ENCODE measurements around the gene CMIP.

CMIP gene

GRCh38 chr16:81646561-81646960, 202.0 kb downstream of the CMIP start:
- intact Hi-C loops (cut with DNase I) = no loop called here
- DNase-seq = no peak

DNA sequence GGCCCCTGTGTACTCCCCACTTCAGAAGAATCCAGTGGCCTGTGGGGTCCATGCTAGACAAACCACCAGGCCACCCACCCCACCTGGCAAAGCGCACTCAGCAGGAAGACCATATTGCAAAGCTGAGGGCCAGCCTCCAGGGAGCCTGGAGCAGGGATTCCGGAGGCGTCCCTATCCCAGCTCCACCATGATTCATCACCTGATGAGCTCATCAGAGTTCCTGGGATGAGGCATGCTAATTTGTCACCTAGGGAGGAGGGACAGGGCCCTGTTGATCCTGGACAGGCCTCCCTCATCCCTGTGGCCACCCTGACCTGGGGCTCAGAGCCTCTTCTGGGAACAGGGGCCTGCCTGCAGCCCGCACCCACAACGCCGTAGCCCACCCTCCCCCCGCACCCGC, 202.9 kb downstream of the CMIP start:
- DNase-seq = peak in 3 of 10 donors; percentile 21 to 92 (median 42)
- intact Hi-C loops (cut with DNase I) = no loop called here

DNA sequence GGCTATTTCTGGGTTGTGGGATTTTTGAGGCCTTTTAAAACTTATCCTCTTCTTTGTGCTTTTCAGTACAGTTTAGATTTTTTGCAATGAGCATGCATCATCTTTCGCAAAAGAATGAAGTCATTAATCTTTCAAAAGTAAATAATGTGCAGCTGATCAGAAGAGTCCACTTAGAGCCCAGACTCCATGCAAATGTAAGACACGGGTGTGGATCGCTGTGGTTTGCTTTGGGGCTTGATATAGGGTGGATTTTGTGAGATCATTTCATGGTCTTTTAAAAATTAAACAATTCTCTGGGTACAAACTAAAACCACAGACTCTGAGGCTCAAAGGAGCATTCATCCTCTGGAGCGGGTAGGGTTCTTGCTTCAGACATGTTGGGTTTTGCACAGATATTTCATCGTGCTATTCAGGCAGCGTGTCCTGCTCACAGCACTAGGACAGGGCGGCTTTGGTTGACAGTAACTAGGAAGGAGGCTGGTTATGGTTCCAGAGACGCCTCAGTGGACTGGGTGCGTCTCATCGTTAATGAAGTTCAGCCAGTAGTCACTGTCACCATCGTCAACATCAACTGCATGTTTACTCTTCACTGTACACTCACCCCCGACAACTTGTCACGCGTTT, 205.1 kb downstream of the CMIP start:
- no peak for DNase-seq
- intact Hi-C loops (cut with DNase I) = no loop called here

GRCh38 chr16:81650281-81650680, 205.7 kb downstream of the CMIP start:
- intact Hi-C loops (cut with DNase I) = no loop called here
- no peak for DNase-seq

DNA sequence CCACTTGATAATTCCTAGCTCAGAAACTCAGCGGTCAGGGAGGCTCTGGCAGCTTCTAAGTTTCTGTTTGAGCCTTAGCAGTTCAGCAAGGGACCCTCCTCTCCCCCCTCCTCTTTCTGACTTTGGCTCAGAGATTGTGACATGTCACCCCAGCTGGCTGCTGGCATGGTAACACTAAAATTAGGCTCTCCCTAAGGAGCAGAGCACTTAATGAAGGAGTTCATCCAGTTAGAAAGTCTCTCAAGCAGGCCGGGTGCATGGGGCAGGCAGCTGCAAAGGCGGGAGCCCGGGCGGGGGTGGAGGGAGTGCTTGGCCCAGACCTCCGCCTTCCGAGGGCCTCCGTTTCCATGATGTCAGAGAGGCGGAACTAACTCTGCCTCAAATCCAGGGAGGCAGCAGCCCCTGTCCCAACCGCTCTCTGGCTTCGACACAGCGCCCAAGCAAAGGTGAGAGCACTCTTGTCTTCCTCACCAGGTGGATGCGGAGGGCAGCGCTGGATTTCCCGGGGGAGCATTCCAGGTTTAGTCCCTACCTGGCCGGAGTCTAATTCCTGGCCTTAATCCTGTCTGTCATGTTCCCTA, 206.5 kb downstream of the CMIP start:
- intact Hi-C loops (cut with DNase I) = no loop called here
- no peak for DNase-seq

- intact Hi-C loops (cut with DNase I) = no loop called here
- no peak for DNase-seq
Measured at GRCh38 chr16:81651758-81652718, 207.4 kb downstream of the CMIP start.

- intact Hi-C loops (cut with DNase I) = no loop called here
- DNase-seq = no peak
Measured at GRCh38 chr16:81652798-81653505, 208.3 kb downstream of the CMIP start.

GRCh38 chr16:81654346-81654745, 209.7 kb downstream of the CMIP start:
- no peak for DNase-seq
- intact Hi-C loops (cut with DNase I) = no loop called here

DNA sequence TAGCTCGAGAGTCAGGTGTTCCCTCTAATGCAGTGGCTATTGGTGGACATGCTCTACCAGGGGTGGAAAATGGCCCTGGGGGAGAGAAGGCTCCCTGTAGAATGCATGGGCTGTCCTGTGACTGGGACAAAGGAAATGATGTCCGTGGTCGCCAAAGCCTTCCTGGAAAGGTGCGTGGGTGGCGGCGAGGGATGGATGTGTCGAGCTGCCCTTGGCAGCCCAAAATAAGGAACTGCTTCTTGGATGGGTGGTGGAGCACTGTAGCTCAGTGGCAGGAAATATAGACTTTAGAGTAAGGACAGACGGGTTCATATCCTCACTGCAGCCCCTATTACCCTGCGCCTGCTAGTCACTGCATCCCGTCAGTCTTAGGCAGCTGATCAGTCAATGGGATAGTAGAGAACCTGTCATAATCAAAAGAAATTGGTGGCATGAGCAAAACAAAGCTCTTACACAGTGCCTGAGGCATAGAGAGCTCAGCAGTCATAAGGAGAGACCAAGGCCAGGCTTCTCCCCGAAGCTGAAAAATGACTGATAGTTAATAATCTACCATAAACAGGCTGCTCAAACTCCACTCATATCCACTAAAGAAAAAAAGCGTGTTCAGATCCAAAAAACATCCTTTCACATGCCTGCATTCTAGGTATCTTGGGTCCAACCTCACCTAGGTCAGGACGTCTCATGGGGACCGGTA, 211.0 kb downstream of the CMIP start:
- no peak for DNase-seq
- intact Hi-C loops (cut with DNase I) = no loop called here

DNA sequence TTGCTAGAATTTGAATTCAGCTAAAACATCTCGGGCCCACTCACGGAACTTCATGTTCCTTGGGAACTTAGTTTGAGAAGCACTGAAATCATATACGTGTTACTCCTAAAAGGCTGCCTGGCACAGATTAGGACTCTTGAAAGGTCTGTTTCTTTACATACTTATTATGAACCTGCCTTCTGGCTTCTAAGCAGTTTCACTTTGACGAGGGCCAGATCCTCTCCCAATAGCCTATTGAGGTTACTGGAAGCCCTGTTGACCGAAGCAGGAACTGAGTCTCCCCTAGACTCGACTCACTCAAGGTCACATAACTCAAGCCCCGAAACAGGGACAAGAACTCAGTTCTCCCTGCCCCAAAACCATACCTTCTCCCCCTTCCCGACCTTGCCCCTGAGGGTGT, 212.6 kb downstream of the CMIP start:
- no peak for DNase-seq
- intact Hi-C loops (cut with DNase I) = no loop called here

GRCh38 chr16:81657781-81658180, 213.2 kb downstream of the CMIP start:
- peak in 8 of 10 donors; percentile 27 to 92 (median 51) for DNase-seq
- intact Hi-C loops (cut with DNase I) = no loop called here

GRCh38 chr16:81658373-81658772, 213.8 kb downstream of the CMIP start:
- intact Hi-C loops (cut with DNase I) = no loop called here
- no peak for DNase-seq

- no peak for DNase-seq
Measured at GRCh38 chr16:81659249-81659648, 214.6 kb downstream of the CMIP start.

DNA sequence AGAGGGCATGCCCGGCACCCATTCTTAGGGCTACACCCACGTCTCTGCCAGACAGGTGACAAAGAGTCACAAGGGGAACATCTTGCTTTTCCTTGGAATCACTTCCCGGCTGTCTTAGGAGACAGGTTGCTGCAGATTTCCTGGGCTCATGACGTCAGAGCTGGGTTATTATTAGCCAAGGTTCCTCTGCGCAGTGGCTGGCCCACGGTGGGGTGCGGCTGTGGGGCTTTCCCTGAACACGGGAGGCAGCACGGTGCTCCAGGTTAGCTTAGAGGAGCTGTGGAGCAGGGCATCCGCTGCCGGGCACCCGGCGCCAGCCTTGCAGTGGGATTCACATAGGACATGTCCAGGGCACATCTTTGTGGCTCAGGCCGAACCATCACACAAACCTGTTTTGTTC, 216.5 kb downstream of the CMIP start:
- intact Hi-C loops (cut with DNase I) = no loop called here
- peak in 5 of 10 donors; percentile 37 to 93 (median 42) for DNase-seq

More at GRCh38 chr16:81659249-81659648, 214.6 kb downstream of the CMIP start:
- intact Hi-C loops (cut with DNase I) = no loop called here

DNA sequence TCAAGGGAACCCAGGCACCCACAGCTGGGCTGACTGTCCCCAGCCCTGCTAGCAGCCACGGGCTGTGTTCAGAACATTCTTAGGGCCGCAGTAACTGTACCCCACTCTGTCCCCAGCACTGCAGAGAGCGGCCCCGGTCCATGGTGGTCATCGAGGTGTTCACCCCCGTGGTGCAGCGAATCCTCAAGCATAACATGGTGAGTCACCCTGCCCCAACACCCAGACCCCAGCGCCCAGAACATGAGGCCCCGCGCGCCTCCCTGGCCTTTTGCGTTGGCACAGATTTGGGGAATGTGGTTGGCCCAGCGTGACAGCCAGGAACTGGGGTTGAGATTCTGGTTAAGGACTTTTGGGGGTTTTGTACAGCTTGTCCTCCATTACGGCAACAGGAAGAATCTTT, 219.5 kb downstream of the CMIP start:
- intact Hi-C loops (cut with DNase I) = no loop called here
- no peak for DNase-seq

DNA sequence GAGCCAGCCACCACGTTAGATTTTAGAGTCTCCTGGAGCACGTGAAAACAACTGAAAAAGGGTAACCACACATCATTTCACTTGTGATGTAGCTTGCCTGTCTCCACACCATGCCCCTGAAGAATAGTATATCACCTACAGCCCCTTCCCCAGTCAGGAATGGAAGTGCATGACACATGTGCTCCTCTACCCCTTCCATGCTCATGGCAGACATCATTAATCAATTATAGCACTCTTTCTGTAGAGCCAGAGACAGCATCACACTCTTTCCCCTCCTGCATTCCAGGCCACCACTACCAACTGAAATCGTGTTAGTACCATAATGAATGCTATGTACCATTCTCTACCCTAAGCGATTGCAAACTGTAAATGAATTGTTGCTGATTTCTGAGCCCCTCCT, 221.0 kb downstream of the CMIP start:
- intact Hi-C loops (cut with DNase I) = no loop called here

GRCh38 chr16:81666113-81666512, 221.5 kb downstream of the CMIP start:
- intact Hi-C loops (cut with DNase I) = no loop called here
- DNase-seq = peak in 1 of 10 donors; percentile 55

More for the DNA sequence above, 221.0 kb downstream of the CMIP start:
- no peak for DNase-seq

- intact Hi-C loops (cut with DNase I) = no loop called here
- DNase-seq = peak in 2 of 10 donors; percentile 77 to 81
Measured at GRCh38 chr16:81668243-81669097, 223.9 kb downstream of the CMIP start.

Data from posterior cingulate gyrus (tissue), 11 donors.